ENCODE results near the gene PCBP3. TPM values are rescaled to one million over a fixed set of nuclear protein-coding genes. Genes with fewer than 3 reads are reported as not detected.

The PCBP3 gene
- total RNA-seq, 1 experiment from 2014 or later: 3.7 TPM

DNA sequence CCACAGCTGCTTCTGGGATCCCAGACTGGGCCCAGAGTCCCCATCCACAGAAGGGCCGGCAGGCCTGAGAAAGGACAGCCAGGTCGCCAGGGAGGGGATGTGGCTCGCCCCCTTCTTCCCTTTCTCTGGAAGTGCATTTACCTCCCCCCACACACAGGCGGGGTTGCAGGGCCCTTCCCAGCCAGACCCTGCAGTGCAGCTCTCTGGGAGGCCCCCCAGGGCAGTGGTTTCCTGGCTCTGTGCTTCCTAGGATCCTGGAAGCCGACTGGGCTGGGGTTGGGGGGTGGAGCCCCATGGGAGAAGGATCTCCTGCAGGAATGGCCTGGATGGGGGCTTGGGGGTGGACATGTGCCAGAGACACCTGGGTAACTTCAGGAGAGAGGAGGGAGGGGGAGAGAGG, 333.9 kb downstream of the PCBP3 start:
- POLR2A ChIA-PET: no interaction called here
- H3K27ac Mint-ChIP-seq (ENCODE audit: low read depth, unreplicated experiment): no peak overlapping the region
- peaks cover 14% of the 10 kb centered on the region for H3K27me3 Mint-ChIP-seq (ENCODE audit: insufficient read depth, unreplicated experiment)

DNA sequence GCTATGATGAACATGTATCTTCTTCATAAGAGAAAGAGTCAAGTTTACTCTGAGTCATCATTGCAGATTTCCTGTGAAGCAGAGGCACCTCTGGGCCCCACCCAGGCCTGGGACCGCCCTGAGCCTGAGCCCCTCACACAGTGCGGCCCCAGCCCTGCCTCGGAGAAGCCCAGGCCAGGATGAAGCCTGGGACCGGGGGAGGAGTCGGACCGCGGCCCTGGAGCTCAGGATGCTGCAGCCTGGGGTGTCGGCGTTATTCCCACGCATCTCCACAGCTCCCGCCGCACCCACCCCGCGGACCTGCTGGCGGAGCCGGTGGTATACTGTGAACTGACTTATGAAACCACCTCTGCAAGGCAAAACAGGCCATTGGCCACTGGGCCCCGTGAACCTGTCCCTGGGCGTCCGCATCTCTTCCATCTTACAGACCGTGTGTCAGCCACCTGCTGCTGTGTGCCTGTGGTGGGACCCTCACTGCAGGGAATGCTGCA, 335.7 kb downstream of the PCBP3 start:
- no peak overlapping the region for H3K27ac Mint-ChIP-seq (ENCODE audit: low read depth, unreplicated experiment)
- H3K27me3 Mint-ChIP-seq (ENCODE audit: insufficient read depth, unreplicated experiment): peaks cover 17% of the 10 kb centered on the region
- no peak overlapping the region for H3K4me3 Mint-ChIP-seq (ENCODE audit: unreplicated experiment)
- TF ChIP-seq, protein P1, sequence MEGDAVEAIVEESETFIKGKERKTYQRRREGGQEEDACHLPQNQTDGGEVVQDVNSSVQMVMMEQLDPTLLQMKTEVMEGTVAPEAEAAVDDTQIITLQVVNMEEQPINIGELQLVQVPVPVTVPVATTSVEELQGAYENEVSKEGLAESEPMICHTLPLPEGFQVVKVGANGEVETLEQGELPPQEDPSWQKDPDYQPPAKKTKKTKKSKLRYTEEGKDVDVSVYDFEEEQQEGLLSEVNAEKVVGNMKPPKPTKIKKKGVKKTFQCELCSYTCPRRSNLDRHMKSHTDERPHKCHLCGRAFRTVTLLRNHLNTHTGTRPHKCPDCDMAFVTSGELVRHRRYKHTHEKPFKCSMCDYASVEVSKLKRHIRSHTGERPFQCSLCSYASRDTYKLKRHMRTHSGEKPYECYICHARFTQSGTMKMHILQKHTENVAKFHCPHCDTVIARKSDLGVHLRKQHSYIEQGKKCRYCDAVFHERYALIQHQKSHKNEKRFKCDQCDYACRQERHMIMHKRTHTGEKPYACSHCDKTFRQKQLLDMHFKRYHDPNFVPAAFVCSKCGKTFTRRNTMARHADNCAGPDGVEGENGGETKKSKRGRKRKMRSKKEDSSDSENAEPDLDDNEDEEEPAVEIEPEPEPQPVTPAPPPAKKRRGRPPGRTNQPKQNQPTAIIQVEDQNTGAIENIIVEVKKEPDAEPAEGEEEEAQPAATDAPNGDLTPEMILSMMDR (IDR thresholded peaks at IDR 0.05; ENCODE audit: unreplicated experiment): no peak
- no peaks in the 10 kb centered on the region for H3K4me1 Mint-ChIP-seq (ENCODE audit: insufficient read depth, unreplicated experiment)
- H3K9me3 Mint-ChIP-seq (ENCODE audit: unreplicated experiment): no peaks in the 10 kb centered on the region
- intact Hi-C loops (cut with micrococcal nuclease): no loop called here
- no peaks in the 10 kb centered on the region for H3K36me3 Mint-ChIP-seq (ENCODE audit: insufficient read depth, unreplicated experiment)
- ChIA-PET CTCF (interaction anchor here (0.6 kb wide), 1 partner anchor 28 kb away, joined by 3 read pairs; no protein-coding TSS in a partner anchor), POLR2A (no interaction called here)
- BruUV-seq (replicated peaks): no TSS peak
- no peak for DNase-seq (ENCODE audit: unreplicated experiment)

More for the DNA sequence above, 333.9 kb downstream of the PCBP3 start:
- TF ChIP-seq, protein P1 (IDR thresholded peaks at IDR 0.05; ENCODE audit: unreplicated experiment): no peak
- CTCF ChIA-PET: no interaction called here
- DNase-seq (ENCODE audit: unreplicated experiment): no peak
- BruUV-seq (replicated peaks): no TSS peak
- Mint-ChIP-seq H3K4me3 (ENCODE audit: unreplicated experiment) (no peak overlapping the region), H3K36me3 (ENCODE audit: insufficient read depth, unreplicated experiment) (no peaks in the 10 kb centered on the region), H3K9me3 (ENCODE audit: unreplicated experiment) (no peaks in the 10 kb centered on the region), H3K4me1 (ENCODE audit: insufficient read depth, unreplicated experiment) (no peaks in the 10 kb centered on the region)
- intact Hi-C loops (cut with micrococcal nuclease): no loop called here

DNA sequence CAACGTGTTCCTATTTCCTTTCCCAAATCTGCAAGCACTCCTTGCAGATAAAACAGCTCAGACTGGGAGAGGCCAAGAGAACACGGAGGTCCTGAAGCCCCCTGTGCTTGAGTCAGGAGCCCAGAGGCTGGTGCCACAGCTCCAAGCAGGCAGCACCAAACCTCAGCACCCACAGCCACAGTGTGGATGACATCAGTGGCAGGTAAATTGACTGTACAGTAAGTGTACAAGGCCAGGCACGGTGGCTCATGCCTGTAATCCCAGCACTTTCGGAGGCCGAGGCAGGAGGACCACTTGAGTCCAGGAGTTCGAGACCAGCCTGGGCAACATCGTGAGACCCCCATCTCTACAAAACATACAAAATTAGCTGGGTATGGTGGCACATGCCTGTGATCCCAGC, 336.1 kb downstream of the PCBP3 start:
- ChIA-PET POLR2A (interaction anchor here (0.7 kb wide), 1 partner anchor 151 kb away, joined by 3 read pairs; no protein-coding TSS in a partner anchor), CTCF (interaction anchor here (2.0 kb wide), 1 partner anchor 9 kb away, joined by 13 read pairs; no protein-coding TSS in a partner anchor)
- TF ChIP-seq, protein P1 (IDR thresholded peaks at IDR 0.05; ENCODE audit: unreplicated experiment): no peak
- peaks cover 21% of the 10 kb centered on the region for H3K27me3 Mint-ChIP-seq (ENCODE audit: insufficient read depth, unreplicated experiment)
- BruUV-seq (replicated peaks): no TSS peak
- DNase-seq (ENCODE audit: unreplicated experiment): no peak
- no peaks in the 10 kb centered on the region for H3K36me3 Mint-ChIP-seq (ENCODE audit: insufficient read depth, unreplicated experiment)
- H3K9me3 Mint-ChIP-seq (ENCODE audit: unreplicated experiment): no peaks in the 10 kb centered on the region
- H3K4me3 Mint-ChIP-seq (ENCODE audit: unreplicated experiment): no peak overlapping the region
- H3K27ac Mint-ChIP-seq (ENCODE audit: low read depth, unreplicated experiment): no peak overlapping the region
- intact Hi-C loops (cut with micrococcal nuclease): no loop called here
- no peaks in the 10 kb centered on the region for H3K4me1 Mint-ChIP-seq (ENCODE audit: insufficient read depth, unreplicated experiment)

DNA sequence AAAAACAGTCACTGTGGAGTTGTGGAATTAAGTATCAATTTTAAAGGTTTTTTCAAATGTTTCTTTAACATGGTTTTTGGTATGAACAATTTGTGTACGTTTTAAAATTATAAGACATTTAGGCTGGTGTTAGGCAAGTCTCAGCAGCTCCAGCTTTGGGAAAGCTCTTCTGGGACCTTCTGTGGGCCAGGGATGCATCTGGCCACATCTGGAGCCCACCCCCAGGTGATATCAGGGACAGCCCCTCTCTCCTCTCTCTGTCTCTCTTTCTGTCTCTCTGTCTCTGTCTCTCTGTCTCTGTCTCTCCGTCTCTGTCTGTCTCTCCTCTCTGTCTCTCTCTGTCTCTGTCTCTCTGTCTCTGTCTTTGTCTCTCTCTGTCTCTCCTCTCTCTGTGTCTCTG, 336.7 kb downstream of the PCBP3 start:
- no peak for DNase-seq (ENCODE audit: unreplicated experiment)
- no peak overlapping the region for H3K27ac Mint-ChIP-seq (ENCODE audit: low read depth, unreplicated experiment)
- H3K4me1 Mint-ChIP-seq (ENCODE audit: insufficient read depth, unreplicated experiment): no peaks in the 10 kb centered on the region
- H3K4me3 Mint-ChIP-seq (ENCODE audit: unreplicated experiment): no peak overlapping the region
- H3K36me3 Mint-ChIP-seq (ENCODE audit: insufficient read depth, unreplicated experiment): peaks cover 4% of the 10 kb centered on the region
- peaks cover 24% of the 10 kb centered on the region for H3K27me3 Mint-ChIP-seq (ENCODE audit: insufficient read depth, unreplicated experiment)
- BruUV-seq (replicated peaks): no TSS peak
- intact Hi-C loops (cut with micrococcal nuclease): no loop called here
- CTCF ChIA-PET: interaction anchor here (2.0 kb wide), 1 partner anchor 10 kb away, joined by 13 read pairs; no protein-coding TSS in a partner anchor
- TF ChIP-seq, protein P1 (IDR thresholded peaks at IDR 0.05; ENCODE audit: unreplicated experiment): no peak
- POLR2A ChIA-PET: interaction anchor here (0.7 kb wide), 1 partner anchor 150 kb away, joined by 3 read pairs; no protein-coding TSS in a partner anchor
- no peaks in the 10 kb centered on the region for H3K9me3 Mint-ChIP-seq (ENCODE audit: unreplicated experiment)
